Measurements from ENCODE around the gene IMPACT.

Gene IMPACT

DNA sequence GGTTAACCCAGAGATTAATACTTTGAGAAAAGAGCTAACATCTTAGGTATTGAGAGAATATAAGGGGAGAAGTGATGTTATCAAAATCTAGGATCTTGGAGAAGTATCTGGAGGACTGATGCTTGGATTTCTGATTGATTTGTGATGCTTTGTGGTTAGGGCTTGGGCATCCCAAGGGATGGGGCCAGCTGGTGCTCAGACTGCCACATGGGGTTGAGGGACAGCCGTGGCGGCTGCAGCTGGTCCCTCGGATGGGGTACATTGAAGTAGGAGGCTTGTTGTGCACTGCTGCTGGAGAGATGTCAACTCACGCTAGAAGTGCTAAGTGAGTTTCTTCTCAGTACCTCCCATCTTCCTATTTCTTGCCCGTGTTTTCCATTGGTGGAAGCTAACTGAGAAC, 56.4 kb downstream of the IMPACT start:
- TF ChIP-seq TAF1 (IDR thresholded peaks at IDR 0.05; ENCODE audit: borderline replicate concordance, insufficient read depth, low read length) (no peak), FOXP2 (optimal IDR thresholded peaks at IDR 0.05; ENCODE audit: borderline replicate concordance, extremely low read depth, extremely low read length, insufficient read depth) (no peak), SIN3A (IDR thresholded peaks at IDR 0.05; ENCODE audit: borderline replicate concordance, insufficient read depth, low read length) (no peak), POLR2AphosphoS5 (IDR thresholded peaks at IDR 0.05; ENCODE audit: low read depth, low read length) (no peak)
- TF ChIP-seq, protein P1, sequence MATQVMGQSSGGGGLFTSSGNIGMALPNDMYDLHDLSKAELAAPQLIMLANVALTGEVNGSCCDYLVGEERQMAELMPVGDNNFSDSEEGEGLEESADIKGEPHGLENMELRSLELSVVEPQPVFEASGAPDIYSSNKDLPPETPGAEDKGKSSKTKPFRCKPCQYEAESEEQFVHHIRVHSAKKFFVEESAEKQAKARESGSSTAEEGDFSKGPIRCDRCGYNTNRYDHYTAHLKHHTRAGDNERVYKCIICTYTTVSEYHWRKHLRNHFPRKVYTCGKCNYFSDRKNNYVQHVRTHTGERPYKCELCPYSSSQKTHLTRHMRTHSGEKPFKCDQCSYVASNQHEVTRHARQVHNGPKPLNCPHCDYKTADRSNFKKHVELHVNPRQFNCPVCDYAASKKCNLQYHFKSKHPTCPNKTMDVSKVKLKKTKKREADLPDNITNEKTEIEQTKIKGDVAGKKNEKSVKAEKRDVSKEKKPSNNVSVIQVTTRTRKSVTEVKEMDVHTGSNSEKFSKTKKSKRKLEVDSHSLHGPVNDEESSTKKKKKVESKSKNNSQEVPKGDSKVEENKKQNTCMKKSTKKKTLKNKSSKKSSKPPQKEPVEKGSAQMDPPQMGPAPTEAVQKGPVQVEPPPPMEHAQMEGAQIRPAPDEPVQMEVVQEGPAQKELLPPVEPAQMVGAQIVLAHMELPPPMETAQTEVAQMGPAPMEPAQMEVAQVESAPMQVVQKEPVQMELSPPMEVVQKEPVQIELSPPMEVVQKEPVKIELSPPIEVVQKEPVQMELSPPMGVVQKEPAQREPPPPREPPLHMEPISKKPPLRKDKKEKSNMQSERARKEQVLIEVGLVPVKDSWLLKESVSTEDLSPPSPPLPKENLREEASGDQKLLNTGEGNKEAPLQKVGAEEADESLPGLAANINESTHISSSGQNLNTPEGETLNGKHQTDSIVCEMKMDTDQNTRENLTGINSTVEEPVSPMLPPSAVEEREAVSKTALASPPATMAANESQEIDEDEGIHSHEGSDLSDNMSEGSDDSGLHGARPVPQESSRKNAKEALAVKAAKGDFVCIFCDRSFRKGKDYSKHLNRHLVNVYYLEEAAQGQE (IDR thresholded peaks at IDR 0.05; ENCODE audit: insufficient read depth in 1 of 2, low read depth in 2 of 2, low read length in 2 of 2) = no peak

- TF ChIP-seq POLR2AphosphoS5 (IDR thresholded peaks at IDR 0.05; ENCODE audit: low read depth, low read length) (no peak), TAF1 (IDR thresholded peaks at IDR 0.05; ENCODE audit: borderline replicate concordance, insufficient read depth, low read length) (no peak)
These were observed 59.2 kb downstream of the IMPACT start for GRCh38 chr18:24485681-24486080.

GRCh38 chr18:24486684-24487083, 60.2 kb downstream of the IMPACT start:
- no peak for TF ChIP-seq TAF1 (IDR thresholded peaks at IDR 0.05; ENCODE audit: borderline replicate concordance, insufficient read depth, low read length)
- TF ChIP-seq, protein P1 (IDR thresholded peaks at IDR 0.05; ENCODE audit: insufficient read depth in 1 of 2, low read depth in 2 of 2, low read length in 2 of 2) = no peak

DNA sequence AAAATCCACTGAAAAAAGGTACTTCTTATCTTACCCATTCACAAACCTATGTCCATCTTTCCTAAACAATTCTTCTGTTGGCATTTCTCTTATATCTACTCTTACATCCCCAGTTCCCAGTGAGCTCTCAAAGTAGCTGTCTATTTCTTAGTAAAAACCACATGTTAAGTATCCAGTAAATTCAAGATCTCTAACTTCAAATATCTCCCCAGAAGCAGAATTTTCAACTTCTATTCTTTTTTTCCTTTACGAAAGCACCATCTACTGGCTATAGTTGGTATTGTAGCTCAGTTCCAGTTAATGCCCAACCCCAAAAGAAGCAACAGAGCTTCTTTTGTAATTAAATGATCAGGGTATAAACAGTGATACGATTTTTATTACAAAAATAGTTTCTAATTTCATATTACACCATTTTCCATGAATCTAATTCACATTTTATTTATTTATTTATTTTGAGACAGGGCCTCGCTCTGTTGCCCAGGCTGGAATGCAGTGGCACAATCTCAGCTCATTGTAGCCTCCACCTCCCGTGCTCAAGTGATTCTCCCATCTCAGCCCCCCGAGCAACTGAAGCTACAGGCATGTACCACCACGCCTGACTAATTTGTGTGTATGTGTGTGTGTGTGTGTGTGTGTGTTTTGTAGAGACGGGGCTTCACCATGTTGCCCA, 62.5 kb downstream of the IMPACT start:
- TF ChIP-seq, protein P1 (IDR thresholded peaks at IDR 0.05; ENCODE audit: insufficient read depth in 1 of 2, low read depth in 2 of 2, low read length in 2 of 2) = no peak
- TF ChIP-seq TAF1 (IDR thresholded peaks at IDR 0.05; ENCODE audit: borderline replicate concordance, insufficient read depth, low read length) (no peak), FOXP2 (optimal IDR thresholded peaks at IDR 0.05; ENCODE audit: borderline replicate concordance, extremely low read depth, extremely low read length, insufficient read depth) (no peak), SIN3A (IDR thresholded peaks at IDR 0.05; ENCODE audit: borderline replicate concordance, insufficient read depth, low read length) (no peak), POLR2AphosphoS5 (IDR thresholded peaks at IDR 0.05; ENCODE audit: low read depth, low read length) (no peak)

DNA sequence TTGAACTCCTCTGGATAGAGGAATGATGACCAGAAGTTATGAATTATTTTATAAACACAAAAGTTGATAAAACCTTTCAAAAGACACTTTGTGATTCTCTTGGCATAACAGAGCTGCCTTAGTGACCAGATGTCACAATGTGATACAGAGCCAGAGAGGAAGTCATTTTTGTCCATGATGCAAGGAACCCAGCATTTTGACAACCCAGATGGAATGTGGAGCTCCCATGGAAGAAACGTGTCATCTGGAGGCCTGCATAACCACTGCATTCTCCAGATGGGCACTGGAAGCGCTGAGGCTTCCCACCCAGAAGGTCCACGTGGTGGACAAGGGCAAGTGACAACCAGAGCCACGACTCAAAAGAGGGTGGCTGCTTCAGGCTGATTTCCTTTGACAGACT, 64.1 kb downstream of the IMPACT start:
- TF ChIP-seq, protein P1 (IDR thresholded peaks at IDR 0.05; ENCODE audit: insufficient read depth in 1 of 2, low read depth in 2 of 2, low read length in 2 of 2) = no peak
- TF ChIP-seq SIN3A (IDR thresholded peaks at IDR 0.05; ENCODE audit: borderline replicate concordance, insufficient read depth, low read length) (no peak), POLR2AphosphoS5 (IDR thresholded peaks at IDR 0.05; ENCODE audit: low read depth, low read length) (no peak), TAF1 (IDR thresholded peaks at IDR 0.05; ENCODE audit: borderline replicate concordance, insufficient read depth, low read length) (no peak), FOXP2 (optimal IDR thresholded peaks at IDR 0.05; ENCODE audit: borderline replicate concordance, extremely low read depth, extremely low read length, insufficient read depth) (no peak)
